Dendritic cell treated with granulocyte-macrophage colony-stimulating factor and Interleukin-4, amounts not matched to agents 40 ng/mL and 50 ng/mL, for 4 days (primary cell): ENCODE measurements around the gene VGLL1.

Experiments used
- H3K27ac Mint-ChIP-seq: one replicate; pipeline ENCODE4 v1.8.0; 2022; ENCODE audit warnings: mild to moderate bottlenecking, mixed read lengths
- H3K27me3 Mint-ChIP-seq: one replicate; pipeline ENCODE4 v1.8.0; 2022; ENCODE audit warnings: mild to moderate bottlenecking, mixed read lengths
- H3K36me3 Mint-ChIP-seq: one replicate; pipeline ENCODE4 v1.8.0; 2022; ENCODE audit warnings: low read depth, mixed read lengths
- H3K4me1 Mint-ChIP-seq: one replicate; pipeline ENCODE4 v1.8.0; 2022; ENCODE audit warnings: low read depth, mixed read lengths
- H3K4me3 Mint-ChIP-seq: one replicate; pipeline ENCODE4 v1.8.0; 2022; ENCODE audit warnings: mild to moderate bottlenecking, moderate library complexity, mixed read lengths
- H3K9me3 Mint-ChIP-seq: one replicate; pipeline ENCODE4 v1.8.0; 2022; ENCODE audit warnings: mixed read lengths
- intact Hi-C: fragments of 100-400 bp; cut with micrococcal nuclease; formaldehyde crosslinking; loops from one replicate; pipeline ENCODE4 v1.15.0; 2022

The VGLL1 gene

GRCh38 chrX:136529795-136530194 lies 2.2 kb upstream of the VGLL1 start:
- Mint-ChIP-seq H3K27ac (no peak overlapping the region), H3K9me3 (no peaks in the 10 kb centered on the region), H3K4me3 (no peak overlapping the region), H3K36me3 (no peaks in the 10 kb centered on the region), H3K27me3 (no peaks in the 10 kb centered on the region), H3K4me1 (no peaks in the 10 kb centered on the region)
- intact Hi-C loops, result no loop called here

- Mint-ChIP-seq H3K4me3 (no peak overlapping the region), H3K4me1 (no peaks in the 10 kb centered on the region), H3K27ac (no peak overlapping the region), H3K9me3 (no peaks in the 10 kb centered on the region), H3K27me3 (no peaks in the 10 kb centered on the region), H3K36me3 (no peaks in the 10 kb centered on the region)
- intact Hi-C loops, result no loop called here
Observed at GRCh38 chrX:136534131-136534530, 2.1 kb downstream of the VGLL1 start.

GRCh38 chrX:136538811-136539210 lies 6.8 kb downstream of the VGLL1 start:
- intact Hi-C loops, result no loop called here
- Mint-ChIP-seq H3K27ac (no peak overlapping the region), H3K4me1 (no peaks in the 10 kb centered on the region), H3K4me3 (no peak overlapping the region), H3K36me3 (no peaks in the 10 kb centered on the region), H3K27me3 (no peaks in the 10 kb centered on the region), H3K9me3 (no peaks in the 10 kb centered on the region)

DNA sequence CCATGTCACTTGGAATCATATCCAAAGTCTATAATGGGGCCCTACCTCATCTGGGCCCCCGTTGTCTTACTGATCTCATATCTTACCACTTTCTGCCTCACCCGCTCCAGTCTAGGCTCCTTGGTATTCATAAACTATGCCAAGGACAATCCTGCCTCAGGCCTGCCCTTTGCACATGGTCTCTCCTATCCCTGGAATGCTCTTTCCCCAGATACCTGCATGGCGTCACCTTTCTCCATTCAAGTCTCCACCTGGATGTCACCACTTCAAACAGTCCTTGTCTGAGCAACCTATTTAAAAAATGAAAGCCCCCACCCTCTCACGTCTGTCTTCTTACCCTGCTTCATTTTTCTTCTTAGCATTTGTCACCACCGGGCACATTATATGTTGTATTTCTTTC lies 8.2 kb downstream of the VGLL1 start:
- no peak overlapping the region for H3K27ac Mint-ChIP-seq
- H3K4me1 Mint-ChIP-seq, result no peaks in the 10 kb centered on the region
- H3K36me3 Mint-ChIP-seq, result no peaks in the 10 kb centered on the region
- H3K4me3 Mint-ChIP-seq, result no peak overlapping the region
- intact Hi-C loops, result no loop called here
- H3K9me3 Mint-ChIP-seq, result no peaks in the 10 kb centered on the region
- H3K27me3 Mint-ChIP-seq, result no peaks in the 10 kb centered on the region

- Mint-ChIP-seq H3K27me3 (no peaks in the 10 kb centered on the region), H3K4me1 (no peaks in the 10 kb centered on the region), H3K9me3 (no peaks in the 10 kb centered on the region), H3K27ac (no peak overlapping the region), H3K4me3 (no peak overlapping the region), H3K36me3 (no peaks in the 10 kb centered on the region)
- intact Hi-C loops, result no loop called here
Observed at GRCh38 chrX:136541294-136541693, 9.3 kb downstream of the VGLL1 start.

DNA sequence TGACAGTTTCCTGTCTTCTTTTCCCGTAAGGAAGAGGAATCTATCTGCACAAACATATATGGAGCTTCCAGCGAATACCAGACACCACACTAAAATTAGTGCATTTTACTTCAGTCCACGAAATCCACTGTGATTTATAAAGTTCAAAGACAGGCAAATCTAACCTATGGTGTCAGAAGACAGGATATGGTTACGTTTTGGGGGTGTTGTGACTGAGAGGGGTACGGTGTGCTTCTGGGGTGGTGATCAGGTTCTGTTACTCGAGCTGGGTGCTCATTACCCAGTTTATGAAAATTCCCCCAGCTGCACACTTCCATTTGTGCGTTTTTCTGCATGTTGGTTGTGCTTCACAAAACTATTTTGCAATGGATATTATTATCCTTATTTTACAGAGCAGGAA lies 10.3 kb downstream of the VGLL1 start:
- no peak overlapping the region for H3K27ac Mint-ChIP-seq
- H3K9me3 Mint-ChIP-seq, result no peaks in the 10 kb centered on the region
- no peaks in the 10 kb centered on the region for H3K4me1 Mint-ChIP-seq
- H3K27me3 Mint-ChIP-seq, result no peaks in the 10 kb centered on the region
- H3K36me3 Mint-ChIP-seq, result no peaks in the 10 kb centered on the region
- H3K4me3 Mint-ChIP-seq, result no peak overlapping the region
- intact Hi-C loops, result no loop called here

GRCh38 chrX:136546371-136546781 lies 14.4 kb downstream of the VGLL1 start:
- Mint-ChIP-seq H3K27ac (no peak overlapping the region), H3K36me3 (no peaks in the 10 kb centered on the region), H3K4me3 (no peak overlapping the region), H3K27me3 (no peaks in the 10 kb centered on the region), H3K9me3 (no peaks in the 10 kb centered on the region), H3K4me1 (no peaks in the 10 kb centered on the region)
- intact Hi-C loops, result no loop called here

DNA sequence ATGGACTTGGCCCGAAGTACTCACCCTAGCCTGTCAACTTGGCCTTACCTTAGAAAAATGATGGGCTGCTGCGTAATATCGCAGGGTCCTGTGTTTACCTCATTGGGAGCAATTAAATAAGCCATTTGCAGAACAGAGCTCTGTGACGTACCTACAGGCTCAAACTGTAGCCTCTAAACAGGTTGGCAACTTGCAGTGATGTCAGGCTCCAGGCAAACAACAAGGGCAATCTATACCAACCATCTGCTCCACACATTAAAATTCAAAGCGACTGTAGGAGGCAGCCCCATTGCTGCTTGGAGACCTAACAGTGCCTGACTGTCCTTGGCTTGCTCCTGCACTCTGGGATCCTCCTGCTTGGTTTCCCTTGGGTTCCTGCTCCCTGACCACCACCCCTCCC lies 17.2 kb downstream of the VGLL1 start:
- Mint-ChIP-seq H3K27me3 (no peaks in the 10 kb centered on the region), H3K9me3 (no peaks in the 10 kb centered on the region), H3K4me3 (no peak overlapping the region), H3K27ac (no peak overlapping the region), H3K4me1 (no peaks in the 10 kb centered on the region), H3K36me3 (no peaks in the 10 kb centered on the region)
- intact Hi-C loops, result no loop called here

GRCh38 chrX:136551410-136551809 lies 19.4 kb downstream of the VGLL1 start:
- Mint-ChIP-seq H3K27me3 (no peaks in the 10 kb centered on the region), H3K36me3 (no peaks in the 10 kb centered on the region), H3K4me1 (no peaks in the 10 kb centered on the region), H3K27ac (no peak overlapping the region), H3K9me3 (no peaks in the 10 kb centered on the region), H3K4me3 (no peak overlapping the region)
- intact Hi-C loops, result no loop called here

- no peaks in the 10 kb centered on the region for H3K27me3 Mint-ChIP-seq
- no peak overlapping the region for H3K27ac Mint-ChIP-seq
- no peaks in the 10 kb centered on the region for H3K9me3 Mint-ChIP-seq
- intact Hi-C loops, result no loop called here
- H3K36me3 Mint-ChIP-seq, result no peaks in the 10 kb centered on the region
- no peaks in the 10 kb centered on the region for H3K4me1 Mint-ChIP-seq
- no peak overlapping the region for H3K4me3 Mint-ChIP-seq
Observed at GRCh38 chrX:136555694-136556093, 23.7 kb downstream of the VGLL1 start.

- Mint-ChIP-seq H3K4me1 (no peaks in the 10 kb centered on the region), H3K4me3 (no peak overlapping the region), H3K36me3 (no peaks in the 10 kb centered on the region), H3K27ac (no peak overlapping the region), H3K9me3 (no peaks in the 10 kb centered on the region), H3K27me3 (no peaks in the 10 kb centered on the region)
- intact Hi-C loops, result no loop called here
Observed at GRCh38 chrX:136572030-136572429, 40.0 kb downstream of the VGLL1 start.

DNA sequence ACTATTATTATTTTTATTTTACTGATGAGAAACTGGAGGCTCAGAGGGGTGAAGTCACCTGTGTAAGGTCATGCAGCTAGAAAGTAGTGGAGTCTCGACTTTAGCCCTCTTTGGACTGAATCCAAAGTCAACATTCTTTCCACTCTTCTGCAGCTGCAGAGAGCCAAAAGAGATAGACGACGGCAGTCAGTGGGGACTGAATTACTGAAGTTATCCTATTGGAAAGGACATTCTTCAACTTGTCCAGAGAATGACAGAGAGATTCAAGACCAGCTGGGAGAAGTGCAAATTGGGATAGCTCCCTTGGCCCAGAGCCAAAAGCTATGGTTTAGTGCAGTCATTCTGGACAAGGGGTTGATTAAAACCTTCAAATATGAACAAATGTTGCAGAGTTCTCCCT lies 42.5 kb downstream of the VGLL1 start:
- no peak overlapping the region for H3K4me3 Mint-ChIP-seq
- no peaks in the 10 kb centered on the region for H3K4me1 Mint-ChIP-seq
- no peaks in the 10 kb centered on the region for H3K9me3 Mint-ChIP-seq
- intact Hi-C loops, result no loop called here
- H3K27me3 Mint-ChIP-seq, result no peaks in the 10 kb centered on the region
- H3K27ac Mint-ChIP-seq, result no peak overlapping the region
- no peaks in the 10 kb centered on the region for H3K36me3 Mint-ChIP-seq

DNA sequence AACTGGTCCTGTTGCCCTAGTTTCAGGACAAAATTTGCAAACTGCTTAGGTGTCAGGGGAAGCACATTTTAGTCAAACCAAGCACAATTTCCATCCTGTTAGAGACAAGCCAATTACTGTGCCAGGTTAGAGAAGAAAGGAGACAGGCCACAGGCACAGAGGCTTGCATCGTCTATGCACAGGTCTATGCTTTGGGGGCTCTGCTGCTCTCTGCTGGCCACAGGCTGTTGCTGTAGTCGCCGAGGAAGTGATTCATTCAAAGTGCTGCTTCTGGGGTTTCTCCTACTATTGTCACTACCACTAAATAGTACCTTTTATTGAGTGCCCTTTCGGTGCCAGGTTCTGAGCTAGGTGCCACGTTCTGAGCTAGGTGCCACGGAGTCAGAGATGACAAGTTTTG lies 45.5 kb downstream of the VGLL1 start:
- no peaks in the 10 kb centered on the region for H3K27me3 Mint-ChIP-seq
- H3K4me3 Mint-ChIP-seq, result no peak overlapping the region
- no peak overlapping the region for H3K27ac Mint-ChIP-seq
- H3K36me3 Mint-ChIP-seq, result no peaks in the 10 kb centered on the region
- intact Hi-C loops, result no loop called here
- H3K4me1 Mint-ChIP-seq, result no peaks in the 10 kb centered on the region
- no peaks in the 10 kb centered on the region for H3K9me3 Mint-ChIP-seq

DNA sequence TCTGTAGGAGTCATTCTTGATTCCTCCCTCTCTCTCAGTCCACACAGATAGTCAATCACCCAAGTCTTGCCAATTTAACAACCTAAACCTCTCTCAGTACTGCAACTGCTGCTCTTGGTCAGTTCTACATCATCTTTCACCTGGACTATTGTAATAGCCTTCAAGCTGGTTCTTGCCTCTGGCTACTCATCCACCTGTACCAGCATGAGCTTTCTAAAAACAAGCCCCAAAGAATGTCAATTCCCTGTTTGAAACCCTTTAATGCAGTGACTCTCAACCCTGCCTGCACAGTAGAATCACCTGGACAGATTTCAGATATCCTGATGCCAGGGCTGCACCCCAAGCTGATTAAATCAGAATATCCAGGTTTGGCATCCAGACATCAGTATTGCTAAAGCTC lies 48.3 kb downstream of the VGLL1 start:
- H3K4me1 Mint-ChIP-seq, result peaks cover 3% of the 10 kb centered on the region
- no peaks in the 10 kb centered on the region for H3K36me3 Mint-ChIP-seq
- H3K9me3 Mint-ChIP-seq, result no peaks in the 10 kb centered on the region
- no peaks in the 10 kb centered on the region for H3K27me3 Mint-ChIP-seq
- intact Hi-C loops, result no loop called here
- no peak overlapping the region for H3K4me3 Mint-ChIP-seq
- no peak overlapping the region for H3K27ac Mint-ChIP-seq

- H3K36me3 Mint-ChIP-seq, result no peaks in the 10 kb centered on the region
- no peak overlapping the region for H3K27ac Mint-ChIP-seq
- H3K4me3 Mint-ChIP-seq, result no peak overlapping the region
- intact Hi-C loops, result no loop called here
- H3K9me3 Mint-ChIP-seq, result no peaks in the 10 kb centered on the region
- H3K27me3 Mint-ChIP-seq, result no peaks in the 10 kb centered on the region
- H3K4me1 Mint-ChIP-seq, result peaks cover 6% of the 10 kb centered on the region
Observed at GRCh38 chrX:136582624-136583023, 50.6 kb downstream of the VGLL1 start.

GRCh38 chrX:136584545-136584944 lies 52.5 kb downstream of the VGLL1 start:
- Mint-ChIP-seq H3K4me3 (no peak overlapping the region), H3K4me1 (peaks cover 6% of the 10 kb centered on the region), H3K36me3 (no peaks in the 10 kb centered on the region), H3K27me3 (no peaks in the 10 kb centered on the region), H3K9me3 (no peaks in the 10 kb centered on the region), H3K27ac (no peak overlapping the region)
- intact Hi-C loops, result no loop called here
